HCT116 (cell line): Measurements from ENCODE around the gene MORC4. TPM values are rescaled to one million over a fixed set of nuclear protein-coding genes. Genes with fewer than 3 reads are reported as not detected.

ENCODE experiments used
- ATAC-seq: fragments of 200-7000 bp; cut with Tn5 transposase; 2 replicates; pipeline ENCODE4 v1.9.1; 2020; ENCODE audit warnings: mild to moderate bottlenecking, moderate library complexity
- BruUV-seq: library from RNA; stranded (reverse); fragments of 400-500 nt; replicated peaks from 2 replicates; lab custom pipeline; 2021; lab: Mats Ljungman, UMichigan
- CTCF ChIA-PET: fragments of 300-600 bp; sonication (Branson Sonifier 250); formaldehyde crosslinking; loops from one replicate; lab custom pipeline; 2021; ENCODE audit warnings: antibody characterized with exemption; lab: Charles Lee
- POLR2A ChIA-PET: fragments of 300-600, 350-600 bp; sonication (Branson Sonifier 250); formaldehyde crosslinking; loops from one replicate; lab custom pipeline; 2021; ENCODE audit warnings: antibody characterized with exemption; lab: Charles Lee
- RAD21 ChIA-PET, 2 experiments: fragments of 300-600 bp; sonication (Branson Sonifier 250); formaldehyde crosslinking; loops; one replicate each; lab custom pipeline; 2023; ENCODE audit warnings: low total read pairs in 2 of 2; ENCODE audit not compliant: uncharacterized antibody in 2 of 2, unreplicated experiment in 2 of 2, low non-redundant PET in 1 of 2; lab: Charles Lee
- DNase-seq: peaks from one replicate; pipeline ENCODE4 v3.0.0-alpha.2; 2010; ENCODE audit warnings: low read depth, low spot score
- H2AFZ ChIP-seq: fragments of 200-600 bp; shearing (Covaris generic), sonication (generic); 2 replicates; pipeline ENCODE4 v1.6.1; 2017; ENCODE audit warnings: low read depth, mixed run types, mixed read lengths, antibody characterized with exemption, low read length; ENCODE audit not compliant: poor library complexity, severe bottlenecking
- H3K27ac ChIP-seq: 2 replicates; pipeline ENCODE4 v1.5.1; 2012; ENCODE audit warnings: low read depth, low read length
- H3K27me3 ChIP-seq: fragments of 200-600 bp; sonication (generic); 2 replicates; pipeline ENCODE4 v1.6.1; 2016; ENCODE audit warnings: mixed run types, low read length, mixed read lengths; ENCODE audit not compliant: insufficient read depth
- H3K36me3 ChIP-seq, 2 experiments: fragments of 200-500 bp in 1 of 2; fragments of 200-600 bp in 1 of 2; sonication (Bioruptor generic) in 1 of 2; sonication (generic) in 1 of 2; 2 replicates each; pipeline versions ENCODE4 v1.5.1 to v1.6.1; 2014 to 2016; ENCODE audit warnings: low read length in 2 of 2, inconsistent platforms in 1 of 2, mixed read lengths in 1 of 2, mixed run types in 1 of 2; ENCODE audit not compliant: insufficient read depth in 2 of 2, control insufficient read depth in 1 of 2
- H3K4me1 ChIP-seq, 2 experiments: fragments of 200-600 bp in 1 of 2; sonication (generic) in 1 of 2; 2 replicates each; pipeline versions ENCODE4 v1.5.1 to v1.6.1; 2012 to 2017; ENCODE audit warnings: low read length in 2 of 2, inconsistent platforms in 1 of 2, mild to moderate bottlenecking in 1 of 2, mixed read lengths in 1 of 2, mixed run types in 1 of 2, moderate library complexity in 1 of 2; ENCODE audit not compliant: insufficient read depth in 2 of 2, control insufficient read depth in 1 of 2
- H3K4me2 ChIP-seq: fragments of 200-600 bp; sonication (generic); 2 replicates; pipeline ENCODE4 v1.6.1; 2017; ENCODE audit warnings: mixed run types, low read length, mixed read lengths
- H3K4me3 ChIP-seq, 2 experiments: fragments of 200-600 bp in 1 of 2; sonication (generic) in 1 of 2; replicated peaks in 1 of 2; 2 replicates each; pipeline ENCODE4 v1.5.1; 2011 to 2016; ENCODE audit warnings: low read length in 2 of 2, control low read depth in 1 of 2, low read depth in 1 of 2, mild to moderate bottlenecking in 1 of 2, mixed read lengths in 1 of 2, mixed run types in 1 of 2
- H3K79me2 ChIP-seq: fragments of 200-600 bp; sonication (generic); 2 replicates; pipeline ENCODE4 v1.6.1; 2017; ENCODE audit warnings: mild to moderate bottlenecking, mixed run types, low read length, moderate library complexity, mixed read lengths; ENCODE audit not compliant: insufficient read depth
- H3K9ac ChIP-seq: fragments of 200-600 bp; sonication (generic); 2 replicates; pipeline ENCODE4 v1.6.1; 2016; ENCODE audit warnings: low read length, mixed read lengths
- H3K9me2 ChIP-seq: fragments of 200-600 bp; sonication (generic), shearing (Covaris generic); 2 replicates; pipeline ENCODE4 v1.6.1; 2017; ENCODE audit warnings: mixed run types, mild to moderate bottlenecking, moderate library complexity; ENCODE audit not compliant: insufficient read depth
- H3K9me3 ChIP-seq, 2 experiments: fragments of 200-500 bp in 1 of 2; fragments of 200-600 bp in 1 of 2; sonication (Bioruptor generic) in 1 of 2; sonication (generic) in 1 of 2; 2 replicates each; pipeline ENCODE4 v1.6.1; 2014 to 2017; ENCODE audit warnings: low read length in 2 of 2, mixed read lengths in 2 of 2, inconsistent platforms in 1 of 2, low read depth in 1 of 2, mild to moderate bottlenecking in 1 of 2, mixed run types in 1 of 2, moderate library complexity in 1 of 2; ENCODE audit not compliant: control insufficient read depth in 1 of 2, insufficient read depth in 1 of 2
- H4K20me1 ChIP-seq: fragments of 200-600 bp; sonication (generic), shearing (Covaris generic); 2 replicates; pipeline ENCODE4 v1.6.1; 2017; ENCODE audit warnings: mixed run types, mild to moderate bottlenecking, moderate library complexity; ENCODE audit not compliant: insufficient read depth
- CBX3 ChIP-seq: IDR thresholded peaks from 2 replicates; pipeline ENCODE4 v1.6.1; 2012; ENCODE audit warnings: low read depth
- RAD21 ChIP-seq: IDR thresholded peaks from 2 replicates; pipeline ENCODE4 v1.6.1; 2012; ENCODE audit warnings: low read depth, mild to moderate bottlenecking
- REST ChIP-seq: IDR thresholded peaks from 2 replicates; pipeline ENCODE4 v1.6.1; 2012; ENCODE audit warnings: low read depth
- SP1 ChIP-seq: IDR thresholded peaks from 2 replicates; pipeline ENCODE4 v1.6.1; 2012; ENCODE audit warnings: low read depth
- TCF7L2 ChIP-seq: IDR thresholded peaks from 2 replicates; pipeline ENCODE4 v1.7.0; 2011; ENCODE audit warnings: borderline replicate concordance, inconsistent platforms; ENCODE audit not compliant: insufficient read depth, insufficient read length; ENCODE audit errors: extremely low read depth
- YY1 ChIP-seq: IDR thresholded peaks from 2 replicates; pipeline ENCODE4 v1.6.1; 2011; ENCODE audit warnings: low read length, low read depth, moderate library complexity, mild to moderate bottlenecking; ENCODE audit not compliant: insufficient replicate concordance; ENCODE audit errors: extremely low read depth
- ZFX ChIP-seq: fragments of 450-650 bp; IDR thresholded peaks from 2 replicates; pipeline ENCODE4 v1.6.1; 2017
- intact Hi-C: fragments of 100-400 bp; cut with micrococcal nuclease; formaldehyde crosslinking; loops from 2 replicates; pipeline ENCODE4 v1.10.0; 2022
- total RNA-seq: library from RNA; stranded (reverse); gene quantifications from one replicate; pipeline ENCODE4 v1.2.1, GENCODE V29; 2021; ENCODE audit not compliant: unreplicated experiment

The MORC4 gene
- total RNA-seq, 1 experiment from 2014 or later, result 20.6 TPM

GRCh38 chrX:106903291-106903824 lies 96.7 kb downstream of the MORC4 start, which contains the start of gene RIPPLY1:
TSS of gene RIPPLY1 (minus strand) at chrX:106903341. CDS start at chrX:106903287, 54 bp downstream.
- Histone ChIP-seq H3K4me3 (no peak within 1 kb of the TSS), H2AFZ (no peak within 1 kb of the TSS), H3K9ac (no peak within 1 kb of the TSS), H3K4me2 (no peak within 1 kb of the TSS), H3K4me1 (peaks cover 5 to 9% of the 10 kb centered on the region in 2 experiments; a peak in 2 of 4 replicates), H3K27ac (no peak within 1 kb of the TSS), H3K27me3 (no peaks in the 10 kb centered on the region)
- POLR2A ChIA-PET, result no interaction called here
- no TSS peak for BruUV-seq
- intact Hi-C loops, result no loop called here
- no peak for ATAC-seq
- CTCF ChIA-PET, result interaction anchor here (1.6 kb wide), 1 partner anchor 56 kb away, joined by 5 read pairs; no protein-coding TSS in a partner anchor
- TF ChIP-seq RAD21 (no peak), TCF7L2 (no peak), CBX3 (no peak), ZFX (no peak), REST (no peak), YY1 (no peak), SP1 (no peak)
- TF ChIP-seq, all 23 proteins: peak for 0
- RAD21 ChIA-PET, result no interaction called here
- H3K79me2 ChIP-seq, result no peaks in the 10 kb centered on the region
- H4K20me1 ChIP-seq, result no peaks in the 10 kb centered on the region
- H3K9me3 ChIP-seq, result no peaks in the 10 kb centered on the region
- no peaks in the 10 kb centered on the region for H3K9me2 ChIP-seq
- no peaks in the 10 kb centered on the region for H3K36me3 ChIP-seq
- DNase-seq, result no peak
